ENCODE results near the gene CCER1. TPM values are rescaled to one million over a fixed set of nuclear protein-coding genes. Genes with fewer than 3 reads are reported as not detected.

Gene CCER1
- total RNA-seq, 4 donors from 2014 or later, result not detected

DNA sequence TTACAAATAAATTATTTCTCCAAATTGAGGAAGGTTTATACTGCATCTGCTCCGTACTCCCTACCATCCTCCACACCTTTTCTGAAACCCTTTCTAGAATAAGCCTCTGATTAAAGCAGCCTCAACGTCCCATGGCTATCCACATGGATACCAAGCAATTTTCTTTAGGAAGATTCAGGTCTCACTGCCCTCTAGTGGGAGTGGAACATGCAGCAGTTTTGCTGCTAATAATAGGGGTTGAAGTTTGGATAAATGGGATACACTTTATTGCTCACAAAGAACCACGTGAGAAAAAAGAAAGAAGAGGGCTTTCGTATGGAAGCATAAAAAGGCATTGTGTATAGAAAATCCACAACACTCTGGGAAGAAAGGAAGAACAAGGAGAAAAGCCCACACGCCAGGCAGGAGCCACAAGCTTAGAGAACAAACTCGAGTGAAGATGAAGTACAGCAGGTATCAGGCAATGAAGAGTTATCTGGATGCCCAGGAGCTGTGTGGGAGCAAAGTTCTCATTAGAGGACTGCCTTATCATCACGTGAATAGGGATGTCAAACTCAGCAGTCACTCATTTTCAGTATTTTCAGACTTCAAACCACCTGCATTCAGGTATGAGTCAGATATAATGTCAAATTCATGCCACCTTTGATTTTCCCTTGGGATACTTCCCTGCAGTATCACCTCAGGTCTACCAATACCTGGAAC, 45.8 kb downstream of the CCER1 start:
- Histone ChIP-seq H3K36me3 (no peaks in the 10 kb centered on the region), H3K27ac (replicated peaks in 1 of 4) (no peak overlapping the region), H3K4me3 (no peak overlapping the region), H3K27me3 (no peaks in the 10 kb centered on the region), H3K9me3 (no peaks in the 10 kb centered on the region), H3K4me1 (no peaks in the 10 kb centered on the region)
- no peak for DNase-seq (ENCODE audit: extremely low spot score)
- 60% methylated on average over 7 of the region's 7 CpGs for WGBS
- TF ChIP-seq POLR2AphosphoS5 (IDR thresholded peaks at IDR 0.05), result no peak
- no peak for TF ChIP-seq EP300 (IDR thresholded peaks at IDR 0.05)
- no peak for TF ChIP-seq POLR2A (IDR thresholded peaks at IDR 0.05; ENCODE audit: low read depth)
- peak; percentile 31 to 65 (median 42) for TF ChIP-seq CTCF (IDR thresholded peaks at IDR 0.05)
- intact Hi-C loops (cut with DNase I), result no loop called here

DNA sequence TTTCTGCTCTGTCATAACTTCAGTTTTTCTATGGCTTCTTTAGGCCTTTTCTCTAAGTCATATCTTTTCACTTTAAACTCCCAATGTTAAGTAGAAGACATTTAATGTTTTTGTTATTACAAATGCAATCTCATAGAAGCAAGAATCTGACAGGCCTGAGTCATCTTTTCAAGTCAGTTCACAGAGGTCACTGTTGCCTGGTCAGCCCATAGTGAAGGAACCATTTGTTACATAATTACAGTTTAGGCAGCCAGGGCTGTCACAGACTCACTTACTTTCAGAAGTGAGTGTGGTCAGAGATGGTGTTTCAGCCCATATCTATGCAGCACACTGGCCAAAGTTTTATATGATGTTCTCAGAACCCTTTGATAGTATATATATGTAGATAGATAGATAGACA, 46.5 kb downstream of the CCER1 start:
- Histone ChIP-seq H3K36me3 (no peaks in the 10 kb centered on the region), H3K4me3 (no peak overlapping the region), H3K4me1 (no peaks in the 10 kb centered on the region), H3K27ac (replicated peaks in 1 of 4) (no peak overlapping the region), H3K27me3 (no peaks in the 10 kb centered on the region), H3K9me3 (no peaks in the 10 kb centered on the region)
- DNase-seq (ENCODE audit: extremely low spot score), result no peak
- intact Hi-C loops (cut with DNase I), result no loop called here
- TF ChIP-seq POLR2AphosphoS5 (IDR thresholded peaks at IDR 0.05) (no peak), CTCF (IDR thresholded peaks at IDR 0.05) (no peak), POLR2A (IDR thresholded peaks at IDR 0.05; ENCODE audit: low read depth) (no peak)

GRCh38 chr12:90905691-90906370, 49.1 kb downstream of the CCER1 start:
- DNase-seq (ENCODE audit: extremely low spot score), result no peak
- Histone ChIP-seq H3K36me3 (no peaks in the 10 kb centered on the region), H3K4me3 (no peak overlapping the region), H3K27me3 (no peaks in the 10 kb centered on the region), H3K27ac (replicated peaks in 1 of 4) (no peak overlapping the region), H3K9me3 (no peaks in the 10 kb centered on the region), H3K4me1 (no peaks in the 10 kb centered on the region)
- TF ChIP-seq POLR2A (IDR thresholded peaks at IDR 0.05; ENCODE audit: low read depth) (no peak), EP300 (IDR thresholded peaks at IDR 0.05) (no peak), CTCF (IDR thresholded peaks at IDR 0.05) (no peak), POLR2AphosphoS5 (IDR thresholded peaks at IDR 0.05) (no peak)
- intact Hi-C loops (cut with DNase I), result no loop called here
- WGBS, result 95% methylated on average over 1 of the region's 1 CpG

GRCh38 chr12:90902596-90902995, 52.4 kb downstream of the CCER1 start:
- Histone ChIP-seq H3K27me3 (no peaks in the 10 kb centered on the region), H3K4me3 (no peak overlapping the region), H3K4me1 (no peaks in the 10 kb centered on the region), H3K9me3 (no peaks in the 10 kb centered on the region), H3K27ac (replicated peaks in 1 of 4) (no peak overlapping the region), H3K36me3 (no peaks in the 10 kb centered on the region)
- intact Hi-C loops (cut with DNase I), result no loop called here
- TF ChIP-seq CTCF (IDR thresholded peaks at IDR 0.05), result no peak
- no peak for TF ChIP-seq EP300 (IDR thresholded peaks at IDR 0.05)
- TF ChIP-seq POLR2AphosphoS5 (IDR thresholded peaks at IDR 0.05), result no peak
- no peak for TF ChIP-seq POLR2A (IDR thresholded peaks at IDR 0.05; ENCODE audit: low read depth)
- no peak for DNase-seq (ENCODE audit: extremely low spot score)
- WGBS, result 98% methylated on average over 2 of the region's 2 CpGs

Other genes starting within 250 kb of the CCER1 start
- not detected for gene EPYC, start 49.8 kb upstream of the CCER1 start, total RNA-seq
- not detected for gene KERA, start 102.8 kb upstream of the CCER1 start, total RNA-seq
- gene LUM, start 156.3 kb upstream of the CCER1 start, total RNA-seq, result 10 to 100 TPM; 36.6 to 83.5 (median 63.7) TPM
- gene DCN, start 227.6 kb upstream of the CCER1 start, total RNA-seq, result 1,000 to 10,000 TPM; 1,186 to 2,089 (median 1,762) TPM

Measured in esophagus muscularis mucosa (tissue), 4 donors.